Skeletal muscle satellite cell (primary cell): ENCODE results near the gene WEE1. TPM values are rescaled to one million over a fixed set of nuclear protein-coding genes. Genes with fewer than 3 reads are reported as not detected.

Source experiments
- H3K27me3 ChIP-seq: 2 replicates; pipeline ENCODE4 v1.7.0; 2013; ENCODE audit warnings: low read length; ENCODE audit not compliant: control insufficient read depth, insufficient read depth
- H3K36me3 ChIP-seq: 2 replicates; pipeline ENCODE4 v1.7.0; 2013; ENCODE audit warnings: mild to moderate bottlenecking, control low read depth, low read length; ENCODE audit not compliant: insufficient read depth
- H3K4me1 ChIP-seq: 2 replicates; pipeline ENCODE4 v1.7.0; 2013; ENCODE audit warnings: low read length; ENCODE audit not compliant: control insufficient read depth, insufficient read depth
- H3K4me2 ChIP-seq: 2 replicates; pipeline ENCODE4 v1.7.0; 2013; ENCODE audit warnings: mild to moderate bottlenecking, low read length
- H3K4me3 ChIP-seq: 2 replicates; pipeline ENCODE4 v1.7.0; 2013; ENCODE audit warnings: low read length
- H3K9ac ChIP-seq: 2 replicates; pipeline ENCODE4 v1.7.0; 2013; ENCODE audit warnings: mild to moderate bottlenecking, low read depth, low read length, moderate library complexity
- H3K9me3 ChIP-seq: replicated peaks from 2 replicates; pipeline ENCODE4 v1.7.0; 2013; ENCODE audit warnings: mild to moderate bottlenecking, control low read depth, low read length
- total RNA-seq: library from RNA; depleted of rRNA; stranded (reverse); fragments of >200 nt; gene quantifications from 2 replicates; pipeline ENCODE4 v1.2.3, GENCODE V29; 2012; rRNA removed

Gene WEE1
- 13.1 and 14.7 TPM in 2 replicates for total RNA-seq

GRCh38 chr11:9573052-9573774 lies at the start of gene WEE1:
WEE1 (plus strand) TSS chr11:9573670; CDS start chr11:9573934, 264 bp downstream.
- H3K4me3 ChIP-seq: peak within 1 kb of the TSS; percentile 80
- H3K36me3 ChIP-seq: peaks cover 9% of the 10 kb centered on the region
- H3K4me2 ChIP-seq: peak within 1 kb of the TSS; percentile 91
- H3K9ac ChIP-seq: peak within 1 kb of the TSS; percentile 96
- peaks cover 44% of the 10 kb centered on the region for H3K4me1 ChIP-seq
- no peaks in the 10 kb centered on the region for H3K27me3 ChIP-seq
- H3K9me3 ChIP-seq: no peaks in the 10 kb centered on the region

- Histone ChIP-seq H3K4me2 (no peak overlapping the region), H3K27me3 (no peaks in the 10 kb centered on the region), H3K36me3 (peaks cover 4% of the 10 kb centered on the region), H3K9me3 (no peaks in the 10 kb centered on the region), H3K4me3 (no peak overlapping the region), H3K9ac (no peak overlapping the region), H3K4me1 (peaks cover 45% of the 10 kb centered on the region)
Measured at GRCh38 chr11:9524001-9524400, 49.5 kb upstream of the WEE1 start.

GRCh38 chr11:9525116-9525515 lies 48.4 kb upstream of the WEE1 start:
- H3K36me3 ChIP-seq: peaks cover 4% of the 10 kb centered on the region
- H3K4me3 ChIP-seq: no peak overlapping the region
- H3K4me2 ChIP-seq: no peak overlapping the region
- H3K9me3 ChIP-seq: no peaks in the 10 kb centered on the region
- no peaks in the 10 kb centered on the region for H3K27me3 ChIP-seq
- no peak overlapping the region for H3K9ac ChIP-seq
- peaks cover 55% of the 10 kb centered on the region for H3K4me1 ChIP-seq

- no peaks in the 10 kb centered on the region for H3K27me3 ChIP-seq
- peak overlapping the region; percentile 34 for H3K9ac ChIP-seq
- peaks cover 55% of the 10 kb centered on the region for H3K4me1 ChIP-seq
- peak overlapping the region; percentile 58 for H3K4me2 ChIP-seq
- peaks cover 4% of the 10 kb centered on the region for H3K36me3 ChIP-seq
- H3K4me3 ChIP-seq: no peak overlapping the region
- no peaks in the 10 kb centered on the region for H3K9me3 ChIP-seq
Measured at GRCh38 chr11:9527481-9528135, 45.9 kb upstream of the WEE1 start.

GRCh38 chr11:9528136-9528501 lies 45.4 kb upstream of the WEE1 start:
- H3K4me2 ChIP-seq: peak overlapping the region; percentile 58
- H3K9ac ChIP-seq: peak overlapping the region; percentile 34
- H3K4me1 ChIP-seq: peaks cover 58% of the 10 kb centered on the region
- H3K36me3 ChIP-seq: peaks cover 4% of the 10 kb centered on the region
- H3K27me3 ChIP-seq: no peaks in the 10 kb centered on the region
- H3K4me3 ChIP-seq: no peak overlapping the region
- H3K9me3 ChIP-seq: no peaks in the 10 kb centered on the region

- Histone ChIP-seq H3K9me3 (no peaks in the 10 kb centered on the region), H3K9ac (peak overlapping the region; percentile 23), H3K4me3 (peak overlapping the region; percentile 25), H3K27me3 (no peaks in the 10 kb centered on the region), H3K4me2 (peak overlapping the region; percentile 38), H3K4me1 (peaks cover 65% of the 10 kb centered on the region), H3K36me3 (peaks cover 4% of the 10 kb centered on the region)
Measured at GRCh38 chr11:9528573-9529333, 44.7 kb upstream of the WEE1 start.

GRCh38 chr11:9529334-9529650 lies 44.2 kb upstream of the WEE1 start:
- Histone ChIP-seq H3K9ac (peak overlapping the region; percentile 53), H3K27me3 (no peaks in the 10 kb centered on the region), H3K4me2 (peak overlapping the region; percentile 38), H3K36me3 (peaks cover 4% of the 10 kb centered on the region), H3K9me3 (no peaks in the 10 kb centered on the region), H3K4me3 (peak overlapping the region; percentile 25), H3K4me1 (peaks cover 66% of the 10 kb centered on the region)

- Histone ChIP-seq H3K4me1 (peaks cover 66% of the 10 kb centered on the region), H3K36me3 (peaks cover 4% of the 10 kb centered on the region), H3K9ac (no peak overlapping the region), H3K9me3 (no peaks in the 10 kb centered on the region), H3K27me3 (no peaks in the 10 kb centered on the region), H3K4me3 (no peak overlapping the region), H3K4me2 (no peak overlapping the region)
Measured at GRCh38 chr11:9530020-9530621, 43.3 kb upstream of the WEE1 start.

- Histone ChIP-seq H3K4me1 (peaks cover 65% of the 10 kb centered on the region), H3K27me3 (no peaks in the 10 kb centered on the region), H3K4me2 (no peak overlapping the region), H3K36me3 (no peaks in the 10 kb centered on the region), H3K4me3 (no peak overlapping the region), H3K9ac (no peak overlapping the region), H3K9me3 (no peaks in the 10 kb centered on the region)
Measured at GRCh38 chr11:9530901-9531625, 42.4 kb upstream of the WEE1 start.

- Histone ChIP-seq H3K4me3 (no peak overlapping the region), H3K4me1 (peaks cover 46% of the 10 kb centered on the region), H3K4me2 (peak overlapping the region; percentile 73), H3K27me3 (no peaks in the 10 kb centered on the region), H3K9ac (peak overlapping the region; percentile 44), H3K36me3 (no peaks in the 10 kb centered on the region), H3K9me3 (no peaks in the 10 kb centered on the region)
Measured at GRCh38 chr11:9533058-9533457, 40.4 kb upstream of the WEE1 start.
